Measurements from ENCODE around the gene DOCK1. TPM values are rescaled to one million over a fixed set of nuclear protein-coding genes. Genes with fewer than 3 reads are reported as not detected.

The DOCK1 gene
- total and polyA plus RNA-seq, 8 donors, result 46.4 to 77.7 (median 71.3) TPM

- H3K4me3 ChIP-seq, result no peak overlapping the region
- intact Hi-C loops (cut with DNase I), result no loop called here
- H3K27ac ChIP-seq, result no peak overlapping the region
- H3K36me3 ChIP-seq, result no peaks in the 10 kb centered on the region
- ATAC-seq (no peak), DNase-seq (no peak)
- H3K4me1 ChIP-seq, result no peaks in the 10 kb centered on the region
- H3K27me3 ChIP-seq, result no peaks in the 10 kb centered on the region
- no peak for TF ChIP-seq CTCF (IDR thresholded peaks at IDR 0.05)
- no peaks in the 10 kb centered on the region for H3K9me3 ChIP-seq
Measured at GRCh38 chr10:127081851-127082345, 176.7 kb downstream of the DOCK1 start.

- Histone ChIP-seq H3K36me3 (no peaks in the 10 kb centered on the region), H3K27ac (no peak overlapping the region), H3K9me3 (no peaks in the 10 kb centered on the region), H3K4me3 (no peak overlapping the region), H3K4me1 (no peaks in the 10 kb centered on the region), H3K27me3 (no peaks in the 10 kb centered on the region)
- intact Hi-C loops (cut with DNase I), result no loop called here
- DNase-seq (no peak), ATAC-seq (no peak)
- no peak for TF ChIP-seq CTCF (IDR thresholded peaks at IDR 0.05)
Measured at GRCh38 chr10:127082651-127083050, 177.4 kb downstream of the DOCK1 start.

- TF ChIP-seq CTCF (IDR thresholded peaks at IDR 0.05), result no peak
- H3K27me3 ChIP-seq, result no peaks in the 10 kb centered on the region
- H3K4me1 ChIP-seq, result no peaks in the 10 kb centered on the region
- H3K4me3 ChIP-seq, result no peak overlapping the region
- ATAC-seq (no peak), DNase-seq (no peak)
- no peaks in the 10 kb centered on the region for H3K36me3 ChIP-seq
- no peak overlapping the region for H3K27ac ChIP-seq
- intact Hi-C loops (cut with DNase I), result no loop called here
- no peaks in the 10 kb centered on the region for H3K9me3 ChIP-seq
Measured at GRCh38 chr10:127085957-127086356, 180.7 kb downstream of the DOCK1 start.

- no peaks in the 10 kb centered on the region for H3K36me3 ChIP-seq
- H3K9me3 ChIP-seq, result no peaks in the 10 kb centered on the region
- DNase-seq (no peak), ATAC-seq (no peak)
- H3K4me1 ChIP-seq, result no peaks in the 10 kb centered on the region
- no peak overlapping the region for H3K27ac ChIP-seq
- no peak for TF ChIP-seq CTCF (IDR thresholded peaks at IDR 0.05)
- intact Hi-C loops (cut with DNase I), result no loop called here
- H3K4me3 ChIP-seq, result no peak overlapping the region
- H3K27me3 ChIP-seq, result no peaks in the 10 kb centered on the region
Measured at GRCh38 chr10:127088908-127089307, 183.7 kb downstream of the DOCK1 start.

GRCh38 chr10:127089446-127089845 is 184.2 kb downstream of the DOCK1 start:
- Histone ChIP-seq H3K9me3 (no peaks in the 10 kb centered on the region), H3K4me1 (no peaks in the 10 kb centered on the region), H3K4me3 (no peak overlapping the region), H3K36me3 (no peaks in the 10 kb centered on the region), H3K27me3 (no peaks in the 10 kb centered on the region), H3K27ac (no peak overlapping the region)
- no peak for TF ChIP-seq CTCF (IDR thresholded peaks at IDR 0.05)
- ATAC-seq (no peak), DNase-seq (no peak)
- intact Hi-C loops (cut with DNase I), result no loop called here
